SU-DHL-6 (cell line): ENCODE measurements around the gene STPG4.

Source experiments
- EZH2phosphoT487 ChIP-seq: fragments of 200-600 bp; sonication (generic), shearing (Covaris generic); conservative IDR thresholded peaks from 2 replicates; pipeline ENCODE4 v1.6.1; 2018; ENCODE audit warnings: mild to moderate bottlenecking, antibody characterized with exemption, low read length, moderate library complexity, mixed read lengths
- TF ChIP-seq, protein P1 (sequence below): fragments of 200-600 bp; sonication (generic); IDR thresholded peaks from one replicate; pipeline ENCODE4 v1.5.1; 2017; ENCODE audit warnings: antibody characterized with exemption, mild to moderate bottlenecking, low read length, moderate library complexity; ENCODE audit not compliant: insufficient read depth, poor library complexity, severe bottlenecking

DNA sequence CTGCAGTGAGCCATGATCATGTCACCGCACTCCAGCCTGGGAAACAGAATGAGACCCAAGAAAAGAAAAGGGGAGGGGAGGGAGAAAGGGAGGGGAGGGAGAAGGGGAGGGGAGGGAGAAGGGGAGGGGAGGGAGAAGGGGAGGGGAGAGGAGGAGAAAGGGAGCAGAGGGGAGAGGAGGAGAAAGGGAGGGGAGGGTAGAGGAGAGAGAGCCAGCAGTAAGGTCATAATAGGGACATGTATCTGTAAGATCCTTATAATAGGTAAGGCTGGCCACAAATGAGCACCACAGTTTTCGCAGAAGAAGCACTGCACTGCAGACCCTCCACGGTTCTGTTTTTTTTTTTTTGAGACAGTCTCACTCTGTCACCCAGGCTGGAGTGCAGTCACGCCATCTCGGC, 62.6 kb downstream of the STPG4 start:
- TF ChIP-seq, protein P1, sequence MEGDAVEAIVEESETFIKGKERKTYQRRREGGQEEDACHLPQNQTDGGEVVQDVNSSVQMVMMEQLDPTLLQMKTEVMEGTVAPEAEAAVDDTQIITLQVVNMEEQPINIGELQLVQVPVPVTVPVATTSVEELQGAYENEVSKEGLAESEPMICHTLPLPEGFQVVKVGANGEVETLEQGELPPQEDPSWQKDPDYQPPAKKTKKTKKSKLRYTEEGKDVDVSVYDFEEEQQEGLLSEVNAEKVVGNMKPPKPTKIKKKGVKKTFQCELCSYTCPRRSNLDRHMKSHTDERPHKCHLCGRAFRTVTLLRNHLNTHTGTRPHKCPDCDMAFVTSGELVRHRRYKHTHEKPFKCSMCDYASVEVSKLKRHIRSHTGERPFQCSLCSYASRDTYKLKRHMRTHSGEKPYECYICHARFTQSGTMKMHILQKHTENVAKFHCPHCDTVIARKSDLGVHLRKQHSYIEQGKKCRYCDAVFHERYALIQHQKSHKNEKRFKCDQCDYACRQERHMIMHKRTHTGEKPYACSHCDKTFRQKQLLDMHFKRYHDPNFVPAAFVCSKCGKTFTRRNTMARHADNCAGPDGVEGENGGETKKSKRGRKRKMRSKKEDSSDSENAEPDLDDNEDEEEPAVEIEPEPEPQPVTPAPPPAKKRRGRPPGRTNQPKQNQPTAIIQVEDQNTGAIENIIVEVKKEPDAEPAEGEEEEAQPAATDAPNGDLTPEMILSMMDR = no peak
- TF ChIP-seq EZH2phosphoT487 = no peak
